Measurements from ENCODE around the gene DENND2A.

DNA sequence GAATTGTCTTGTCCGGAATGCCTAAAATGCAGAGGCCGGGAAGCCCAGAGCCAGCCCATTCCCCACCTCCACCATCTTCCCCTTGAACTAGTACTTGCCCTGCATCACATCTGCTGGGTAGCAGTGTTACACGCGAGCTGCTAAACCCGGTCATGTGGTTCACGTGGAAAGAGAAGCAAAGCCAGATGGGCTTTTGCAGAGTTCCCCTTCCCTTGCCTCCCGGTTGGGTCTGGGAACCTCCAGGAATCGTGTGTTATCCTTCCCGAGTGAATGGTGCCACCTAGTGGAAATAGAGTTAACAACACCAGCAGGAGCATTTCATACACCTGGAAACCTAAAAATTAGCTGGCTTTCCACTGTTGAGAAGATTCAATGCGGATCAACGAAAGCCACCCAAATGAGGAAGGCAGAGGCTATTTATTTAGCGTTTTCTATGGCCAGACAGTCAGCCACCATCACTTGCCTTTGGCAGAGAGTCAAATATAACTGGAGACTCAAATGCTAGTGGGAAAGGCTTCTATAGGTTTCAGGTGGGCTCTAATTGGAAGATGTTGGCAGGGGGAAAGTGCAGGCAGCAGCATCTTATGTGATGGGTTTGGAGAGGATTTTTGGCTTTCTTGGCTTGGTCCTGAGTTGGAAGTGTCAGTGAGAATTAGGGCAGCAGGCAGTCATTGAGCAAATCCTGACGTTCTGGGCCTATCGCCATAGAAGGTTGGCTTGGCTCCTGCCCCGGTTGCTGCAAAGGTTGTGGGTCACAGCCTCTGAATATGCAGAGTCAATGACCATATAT lies 12.9 kb upstream of the DENND2A start:
- no peak for TF ChIP-seq EZH2 (IDR thresholded peaks at IDR 0.05; ENCODE audit: borderline replicate concordance, low read length)
- TF ChIP-seq, protein P1, sequence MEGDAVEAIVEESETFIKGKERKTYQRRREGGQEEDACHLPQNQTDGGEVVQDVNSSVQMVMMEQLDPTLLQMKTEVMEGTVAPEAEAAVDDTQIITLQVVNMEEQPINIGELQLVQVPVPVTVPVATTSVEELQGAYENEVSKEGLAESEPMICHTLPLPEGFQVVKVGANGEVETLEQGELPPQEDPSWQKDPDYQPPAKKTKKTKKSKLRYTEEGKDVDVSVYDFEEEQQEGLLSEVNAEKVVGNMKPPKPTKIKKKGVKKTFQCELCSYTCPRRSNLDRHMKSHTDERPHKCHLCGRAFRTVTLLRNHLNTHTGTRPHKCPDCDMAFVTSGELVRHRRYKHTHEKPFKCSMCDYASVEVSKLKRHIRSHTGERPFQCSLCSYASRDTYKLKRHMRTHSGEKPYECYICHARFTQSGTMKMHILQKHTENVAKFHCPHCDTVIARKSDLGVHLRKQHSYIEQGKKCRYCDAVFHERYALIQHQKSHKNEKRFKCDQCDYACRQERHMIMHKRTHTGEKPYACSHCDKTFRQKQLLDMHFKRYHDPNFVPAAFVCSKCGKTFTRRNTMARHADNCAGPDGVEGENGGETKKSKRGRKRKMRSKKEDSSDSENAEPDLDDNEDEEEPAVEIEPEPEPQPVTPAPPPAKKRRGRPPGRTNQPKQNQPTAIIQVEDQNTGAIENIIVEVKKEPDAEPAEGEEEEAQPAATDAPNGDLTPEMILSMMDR (IDR thresholded peaks at IDR 0.05; ENCODE audit: low read length) = peak; percentile 99

Measured in OCI-LY1 (cell line).